ENCODE data around the gene DESI1.

GRCh38 chr22:41587347-41587723 lies 33.5 kb downstream of the DESI1 start:
- no peak for TF ChIP-seq ZFP91 (CRISPR knock-in tag; IDR thresholded peaks at IDR 0.05; ENCODE audit: borderline replicate concordance)
- TF ChIP-seq REST (IDR thresholded peaks at IDR 0.05; ENCODE audit: borderline replicate concordance in 1 of 2, low read depth in 1 of 2, low read length in 2 of 2), result no peak
- TF ChIP-seq ZNF407 (CRISPR knock-in tag; IDR thresholded peaks at IDR 0.05; ENCODE audit: not compliant biosample characterization), result no peak
- TF ChIP-seq ZNF350 (CRISPR knock-in tag; IDR thresholded peaks at IDR 0.05; ENCODE audit: borderline replicate concordance, low read depth), result no peak
- no peak for TF ChIP-seq ZIK1 (CRISPR knock-in tag; IDR thresholded peaks at IDR 0.05; ENCODE audit: borderline replicate concordance, low read depth)
- TF ChIP-seq ZFP37 (CRISPR knock-in tag; IDR thresholded peaks at IDR 0.05; ENCODE audit: borderline replicate concordance), result no peak
- no peak for TF ChIP-seq SCMH1 (CRISPR knock-in tag; IDR thresholded peaks at IDR 0.05; ENCODE audit: borderline replicate concordance)
- TF ChIP-seq CTCF (CRISPR knock-in tag; IDR thresholded peaks at IDR 0.05), result no peak

Data from HepG2 (cell line).